BE2C (cell line): ENCODE data around the gene KLHL14.

Source experiments
- DNase-seq: peaks from one replicate; pipeline ENCODE4 v3.0.0-alpha.2; 2020
- H3K27me3 ChIP-seq: fragments of 250-450 bp; sonication (Bioruptor Pico); 2 replicates; pipeline ENCODE4 v1.5.1; 2020; ENCODE audit warnings: mild to moderate bottlenecking
- H3K36me3 ChIP-seq: fragments of 250-450 bp; sonication (Bioruptor Pico); 2 replicates; pipeline ENCODE4 v1.5.1; 2020; ENCODE audit warnings: mild to moderate bottlenecking
- H3K4me1 ChIP-seq: fragments of 250-450 bp; sonication (Bioruptor Pico); 2 replicates; pipeline ENCODE4 v1.5.1; 2020
- H3K4me3 ChIP-seq: 2 replicates; pipeline ENCODE4 v1.5.1; 2011; ENCODE audit warnings: low read depth, low read length
- H3K9me3 ChIP-seq: fragments of 250-450 bp; sonication (Bioruptor Pico); 2 replicates; pipeline ENCODE4 v1.5.1; 2020
- TF ChIP-seq, protein P1 (sequence below): IDR thresholded peaks from 2 replicates; pipeline ENCODE4 v1.5.1; 2012; ENCODE audit warnings: mild to moderate bottlenecking, low read depth, low read length

The KLHL14 gene

DNA sequence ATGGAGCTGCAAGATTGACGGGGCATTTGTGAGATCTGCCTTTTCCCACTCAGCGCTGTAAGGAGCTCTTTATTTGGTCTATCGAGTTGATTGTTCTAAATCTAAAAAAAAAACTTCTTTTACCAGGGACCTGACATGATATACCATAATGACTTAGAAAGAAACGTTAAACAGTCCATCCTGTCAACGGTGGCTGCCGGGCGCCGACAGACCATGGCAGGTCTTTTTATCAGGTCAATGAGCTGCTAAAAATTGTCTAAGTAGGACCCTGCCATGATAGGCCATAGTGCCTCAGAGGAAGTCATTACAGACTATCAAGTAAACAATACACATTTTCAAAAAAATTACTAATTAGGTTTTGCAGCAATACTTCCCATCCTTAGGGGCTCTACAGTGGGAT lies 87.9 kb downstream of the KLHL14 start:
- no peak for DNase-seq
- Histone ChIP-seq H3K4me3 (no peak overlapping the region), H3K4me1 (no peaks in the 10 kb centered on the region), H3K27me3 (no peaks in the 10 kb centered on the region), H3K36me3 (no peaks in the 10 kb centered on the region), H3K9me3 (no peaks in the 10 kb centered on the region)
- TF ChIP-seq, protein P1, sequence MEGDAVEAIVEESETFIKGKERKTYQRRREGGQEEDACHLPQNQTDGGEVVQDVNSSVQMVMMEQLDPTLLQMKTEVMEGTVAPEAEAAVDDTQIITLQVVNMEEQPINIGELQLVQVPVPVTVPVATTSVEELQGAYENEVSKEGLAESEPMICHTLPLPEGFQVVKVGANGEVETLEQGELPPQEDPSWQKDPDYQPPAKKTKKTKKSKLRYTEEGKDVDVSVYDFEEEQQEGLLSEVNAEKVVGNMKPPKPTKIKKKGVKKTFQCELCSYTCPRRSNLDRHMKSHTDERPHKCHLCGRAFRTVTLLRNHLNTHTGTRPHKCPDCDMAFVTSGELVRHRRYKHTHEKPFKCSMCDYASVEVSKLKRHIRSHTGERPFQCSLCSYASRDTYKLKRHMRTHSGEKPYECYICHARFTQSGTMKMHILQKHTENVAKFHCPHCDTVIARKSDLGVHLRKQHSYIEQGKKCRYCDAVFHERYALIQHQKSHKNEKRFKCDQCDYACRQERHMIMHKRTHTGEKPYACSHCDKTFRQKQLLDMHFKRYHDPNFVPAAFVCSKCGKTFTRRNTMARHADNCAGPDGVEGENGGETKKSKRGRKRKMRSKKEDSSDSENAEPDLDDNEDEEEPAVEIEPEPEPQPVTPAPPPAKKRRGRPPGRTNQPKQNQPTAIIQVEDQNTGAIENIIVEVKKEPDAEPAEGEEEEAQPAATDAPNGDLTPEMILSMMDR, result no peak

GRCh38 chr18:32684096-32684495 lies 88.7 kb downstream of the KLHL14 start:
- no peaks in the 10 kb centered on the region for H3K27me3 ChIP-seq
- no peak for DNase-seq
- TF ChIP-seq, protein P1, result no peak
- H3K9me3 ChIP-seq, result no peaks in the 10 kb centered on the region
- no peak overlapping the region for H3K4me3 ChIP-seq
- no peaks in the 10 kb centered on the region for H3K36me3 ChIP-seq
- no peaks in the 10 kb centered on the region for H3K4me1 ChIP-seq

DNA sequence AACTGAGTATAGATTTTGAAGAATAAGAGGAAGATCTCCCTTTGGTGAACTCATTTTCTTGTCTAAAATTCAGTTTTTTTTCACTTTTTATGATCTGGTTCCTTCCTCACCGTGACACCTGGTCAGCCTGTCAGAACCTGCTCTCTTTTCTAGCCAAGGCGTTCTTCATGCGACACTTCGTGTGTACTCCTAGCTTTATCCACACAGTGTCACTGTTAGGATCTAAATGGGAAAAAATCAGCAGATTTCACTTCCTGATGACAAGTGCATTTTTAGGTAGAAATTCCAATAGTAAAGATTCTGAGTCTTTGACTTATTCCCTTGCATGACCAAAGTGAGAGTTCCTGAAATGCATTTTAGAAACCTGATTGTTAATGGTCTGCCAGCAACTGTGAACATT lies 89.8 kb downstream of the KLHL14 start:
- Histone ChIP-seq H3K27me3 (no peaks in the 10 kb centered on the region), H3K4me3 (no peak overlapping the region), H3K36me3 (no peaks in the 10 kb centered on the region), H3K9me3 (no peaks in the 10 kb centered on the region), H3K4me1 (no peaks in the 10 kb centered on the region)
- DNase-seq, result no peak
- TF ChIP-seq, protein P1, result no peak

GRCh38 chr18:32677578-32677977 lies 95.2 kb downstream of the KLHL14 start:
- no peaks in the 10 kb centered on the region for H3K4me1 ChIP-seq
- no peaks in the 10 kb centered on the region for H3K9me3 ChIP-seq
- H3K27me3 ChIP-seq, result no peaks in the 10 kb centered on the region
- TF ChIP-seq, protein P1, result no peak
- no peak for DNase-seq
- no peaks in the 10 kb centered on the region for H3K36me3 ChIP-seq
- H3K4me3 ChIP-seq, result no peak overlapping the region

DNA sequence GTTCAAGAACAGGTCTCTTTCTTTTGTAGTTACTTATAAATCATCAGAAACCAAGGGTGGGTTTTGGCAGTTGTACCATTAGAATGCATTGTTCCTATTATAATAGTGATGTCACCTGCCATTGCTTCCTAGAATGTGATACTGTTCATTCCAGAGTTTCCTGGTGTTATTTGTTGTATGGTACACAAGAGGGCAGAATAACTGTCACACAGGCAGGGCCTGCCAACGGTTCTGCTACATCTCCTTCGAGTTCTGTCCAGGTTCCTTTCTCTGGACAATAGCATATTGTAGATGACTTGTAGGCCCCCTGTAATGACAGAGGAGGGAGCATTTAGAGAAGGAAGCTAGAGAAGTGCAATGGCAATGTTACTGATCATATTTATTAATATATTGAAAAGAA lies 98.3 kb downstream of the KLHL14 start:
- DNase-seq, result no peak
- Histone ChIP-seq H3K36me3 (no peaks in the 10 kb centered on the region), H3K27me3 (no peaks in the 10 kb centered on the region), H3K4me3 (no peak overlapping the region), H3K4me1 (no peaks in the 10 kb centered on the region), H3K9me3 (no peaks in the 10 kb centered on the region)
- TF ChIP-seq, protein P1, result no peak

- Histone ChIP-seq H3K9me3 (no peaks in the 10 kb centered on the region), H3K27me3 (no peaks in the 10 kb centered on the region), H3K36me3 (no peaks in the 10 kb centered on the region), H3K4me3 (no peak overlapping the region), H3K4me1 (no peaks in the 10 kb centered on the region)
- DNase-seq, result no peak
- TF ChIP-seq, protein P1, result no peak
Observed at GRCh38 chr18:32672398-32672797, 100.4 kb downstream of the KLHL14 start.
